Prostate gland (tissue), 2 donors: Measurements from ENCODE around the gene N4BP2L2. TPM values are rescaled to one million over a fixed set of nuclear protein-coding genes. Genes with fewer than 3 reads are reported as not detected.
A peak's percentile ranks its signal among the peaks of the same experiment; 100 is the strongest.

ENCODE experiments used
- DNase-seq: peaks from one replicate; pipeline ENCODE4 v3.0.0-alpha.2; 2019; ENCODE audit warnings: low spot score
- H3K27ac ChIP-seq, 2 donors: fragments of 200-600 bp; sonication (generic); 2 replicates each; pipeline ENCODE4 v1.5.1; 2017 to 2019
- H3K27me3 ChIP-seq: fragments of 200-600 bp; sonication (generic); replicated peaks from 2 replicates; pipeline ENCODE4 v1.5.1; 2019; ENCODE audit not compliant: insufficient read depth
- H3K36me3 ChIP-seq, 2 donors: fragments of 200-600 bp; sonication (generic); 1 replicate in 1 of 2; 2 replicates in 1 of 2; pipeline versions ENCODE4 v1.5.1 to v1.8.1; 2017 to 2019
- H3K4me1 ChIP-seq: fragments of 200-600 bp; sonication (generic); replicated peaks from 2 replicates; pipeline ENCODE4 v1.5.1; 2019
- H3K4me3 ChIP-seq, 2 donors: fragments of 200-600 bp; sonication (generic); 2 replicates each; pipeline ENCODE4 v1.5.1; 2017 to 2019
- H3K9me3 ChIP-seq: fragments of 200-600 bp; sonication (generic); 2 replicates; pipeline ENCODE4 v1.5.1; 2017
- CTCF ChIP-seq, 4 experiments: fragments of 200-600 bp in 2 of 4; fragments of 450-650 bp in 2 of 4; sonication (generic) in 2 of 4; IDR thresholded peaks; 1 replicate in 3 of 4; 2 replicates in 1 of 4; pipeline ENCODE4 v1.5.1; 2016 to 2019; ENCODE audit warnings: antibody characterized with exemption in 4 of 4, mild to moderate bottlenecking in 2 of 4, moderate library complexity in 2 of 4
- POLR2A ChIP-seq: fragments of 450-650 bp; IDR thresholded peaks from one replicate; pipeline ENCODE4 v1.6.1; 2016; ENCODE audit warnings: antibody characterized with exemption, mild to moderate bottlenecking
- POLR2AphosphoS5 ChIP-seq: sonication (generic); formaldehyde crosslinking; IDR thresholded peaks from one replicate; pipeline ENCODE4 v1.6.1; 2017; ENCODE audit warnings: antibody characterized with exemption
- WGBS: methylation state at CpG from one replicate; pipeline ENCODE4 v1.1.5; 2018; 5-methylcytosine and 5-hydroxymethylcytosine counted together
- intact Hi-C: fragments of 100-400 bp; cut with DNase I; formaldehyde crosslinking; loops from one replicate; pipeline ENCODE4 v1.14.2; 2022
- total RNA-seq, 2 donors: library from RNA; depleted of rRNA; stranded (reverse); fragments of >200 nt; gene quantifications; one replicate each; pipeline ENCODE4 v1.1.0, GENCODE V29; 2016

Gene N4BP2L2
- total RNA-seq, 2 donors from 2014 or later = 80.9 to 475 TPM

GRCh38 chr13:32542221-32542620, 3.6 kb upstream of the N4BP2L2 start:
- Histone ChIP-seq H3K27me3 (no peaks in the 10 kb centered on the region), H3K27ac (no peak overlapping the region), H3K4me1 (no peaks in the 10 kb centered on the region), H3K9me3 (no peaks in the 10 kb centered on the region), H3K36me3 (no peaks in the 10 kb centered on the region), H3K4me3 (no peak overlapping the region)
- TF ChIP-seq POLR2AphosphoS5 (no peak), CTCF (IDR thresholded peaks at IDR 0.05) (no peak), POLR2A (no peak)
- intact Hi-C loops = no loop called here
- WGBS = 79% methylated on average over 2 of the region's 2 CpGs
- DNase-seq = no peak

GRCh38 chr13:32538143-32538620, 413 bp downstream of the N4BP2L2 start:
- TF ChIP-seq CTCF (IDR thresholded peaks at IDR 0.05) (no peak), POLR2A (no peak), POLR2AphosphoS5 (no peak)
- DNase-seq = no peak
- WGBS = under 1% methylated on average over 23 of the region's 23 CpGs
- Histone ChIP-seq H3K27ac (peak overlapping the region; percentile 89 to 95), H3K9me3 (no peaks in the 10 kb centered on the region), H3K4me1 (no peaks in the 10 kb centered on the region), H3K4me3 (peak overlapping the region; percentile 53 to 68), H3K27me3 (no peaks in the 10 kb centered on the region), H3K36me3 (no peaks in the 10 kb centered on the region)
- intact Hi-C loops = loop anchor here (2.0 to 10.0 kb wide), 2 partner anchors 111 to 223 kb away; partner anchors contain the start of genes BRCA2 and ZAR1L

- H3K4me1 ChIP-seq = no peaks in the 10 kb centered on the region
- WGBS = 28% methylated on average over 22 of the region's 22 CpGs
- intact Hi-C loops = loop anchor here (2.0 to 10.0 kb wide), 2 partner anchors 111 to 223 kb away; partner anchors contain the start of genes BRCA2 and ZAR1L
Observed at GRCh38 chr13:32537580-32538142, 934 bp downstream of the N4BP2L2 start.

GRCh38 chr13:32535748-32536147, 2.8 kb downstream of the N4BP2L2 start:
- H3K27me3 ChIP-seq = no peaks in the 10 kb centered on the region
- intact Hi-C loops = loop anchor here (10.0 kb wide), 1 partner anchor 221 kb away; the partner anchor contains the start of genes BRCA2 and ZAR1L
- no peak overlapping the region for H3K4me3 ChIP-seq
- H3K36me3 ChIP-seq = no peaks in the 10 kb centered on the region
- H3K9me3 ChIP-seq = no peaks in the 10 kb centered on the region
- no peak overlapping the region for H3K27ac ChIP-seq
- no peaks in the 10 kb centered on the region for H3K4me1 ChIP-seq
- no peak for TF ChIP-seq POLR2A
- TF ChIP-seq CTCF (IDR thresholded peaks at IDR 0.05) = no peak
- DNase-seq = no peak
- WGBS = 96% methylated on average over 2 of the region's 2 CpGs

More at GRCh38 chr13:32537580-32538142, 934 bp downstream of the N4BP2L2 start:
- Histone ChIP-seq H3K36me3 (no peaks in the 10 kb centered on the region), H3K9me3 (no peaks in the 10 kb centered on the region), H3K27me3 (no peaks in the 10 kb centered on the region), H3K27ac (peak overlapping the region; percentile 89 to 95), H3K4me3 (peak overlapping the region; percentile 53 to 68)
- TF ChIP-seq POLR2AphosphoS5 (no peak), CTCF (IDR thresholded peaks at IDR 0.05) (no peak), POLR2A (no peak)
- peak; percentile 8 for DNase-seq

- WGBS = 56% methylated on average over 1 of the region's 1 CpG
- no peak overlapping the region for H3K4me3 ChIP-seq
Observed at GRCh38 chr13:32535115-32535514, 3.5 kb downstream of the N4BP2L2 start.

More at GRCh38 chr13:32535115-32535514, 3.5 kb downstream of the N4BP2L2 start:
- H3K27me3 ChIP-seq = no peaks in the 10 kb centered on the region
- no peak overlapping the region for H3K27ac ChIP-seq
- TF ChIP-seq POLR2A (no peak), POLR2AphosphoS5 (no peak), CTCF (IDR thresholded peaks at IDR 0.05) (no peak)
- no peaks in the 10 kb centered on the region for H3K9me3 ChIP-seq
- no peaks in the 10 kb centered on the region for H3K4me1 ChIP-seq
- intact Hi-C loops = loop anchor here (10.0 kb wide), 1 partner anchor 220 kb away; the partner anchor contains the start of genes BRCA2 and ZAR1L
- DNase-seq = no peak
- no peaks in the 10 kb centered on the region for H3K36me3 ChIP-seq
